ENCODE measurements around the gene CDA.

CDA gene

GRCh38 chr1:20588634-20589225 is at the start of gene CDA:
TSS of gene CDA (plus strand) at chr1:20589097. CDS start at chr1:20589130, 33 bp downstream.
- DNase-seq: no peak

GRCh38 chr1:20540281-20540680 is 48.6 kb upstream of the CDA start:
- DNase-seq: no peak

GRCh38 chr1:20546637-20547036 is 42.3 kb upstream of the CDA start:
- DNase-seq: no peak

DNA sequence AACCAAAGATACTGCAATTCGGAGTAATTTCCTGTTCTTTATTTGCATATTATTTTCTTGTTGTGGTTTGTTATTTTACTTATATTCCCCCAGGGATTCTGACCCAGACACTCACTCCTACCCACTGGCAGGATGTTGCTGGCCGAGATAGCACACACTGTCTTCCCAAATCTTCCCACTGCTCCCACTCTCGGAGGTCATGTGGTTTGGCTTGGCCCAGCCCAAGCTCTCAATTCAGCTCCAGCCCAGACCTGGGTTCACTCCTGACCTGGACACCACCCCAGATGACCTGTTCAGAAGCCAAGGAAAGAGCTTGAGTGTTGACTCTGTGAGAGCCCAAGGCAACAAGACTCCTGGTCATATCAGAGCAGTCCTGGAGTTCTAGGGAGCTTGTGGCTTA is 37.7 kb upstream of the CDA start:
- no peak for DNase-seq

DNA sequence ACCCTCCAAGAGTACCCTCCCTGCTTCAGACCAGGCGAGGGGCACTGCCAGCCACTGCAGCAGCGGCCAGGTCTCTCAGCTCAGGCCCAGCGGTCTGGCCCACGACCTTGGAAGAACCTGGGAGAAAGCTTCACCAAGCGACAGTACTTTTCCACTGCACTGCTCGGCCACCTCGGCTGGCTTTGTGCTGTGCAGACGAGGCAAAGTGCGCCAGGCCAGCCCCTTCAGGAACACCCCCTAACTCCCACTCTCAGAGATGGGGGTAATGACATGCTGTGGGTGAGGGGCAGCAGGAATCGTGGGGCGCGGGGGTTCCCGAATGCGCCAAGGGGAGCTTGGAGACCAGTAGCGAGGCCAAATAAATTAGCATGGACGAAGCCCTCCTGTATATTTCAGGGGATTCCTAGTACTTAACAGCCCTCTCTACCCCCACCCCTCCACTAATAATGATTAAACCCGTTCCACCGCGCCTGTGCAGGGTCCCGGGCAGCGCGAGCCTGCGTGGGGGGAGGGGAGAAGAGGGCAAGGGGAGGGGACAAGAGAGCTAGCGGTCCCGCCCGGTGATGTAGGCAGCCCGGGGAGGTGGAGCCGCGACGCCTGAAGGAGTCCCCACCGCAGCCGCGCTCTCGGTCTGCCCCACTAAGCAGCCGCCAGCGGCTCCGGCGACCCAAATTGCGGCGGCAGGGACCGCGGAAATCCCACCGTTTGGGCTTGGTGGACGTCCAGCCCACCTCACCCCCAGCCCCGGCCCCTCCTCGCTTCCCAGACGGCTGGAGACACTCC is 36.8 kb upstream of the CDA start, which contains the start of gene FAM43B:
FAM43B (plus strand) TSS at position 629 of the 783 bp plus-strand sequence. CDS start 401 bp downstream, outside the sequence.
- peak in 1 of 2 experiments; percentile 32 for DNase-seq

DNA sequence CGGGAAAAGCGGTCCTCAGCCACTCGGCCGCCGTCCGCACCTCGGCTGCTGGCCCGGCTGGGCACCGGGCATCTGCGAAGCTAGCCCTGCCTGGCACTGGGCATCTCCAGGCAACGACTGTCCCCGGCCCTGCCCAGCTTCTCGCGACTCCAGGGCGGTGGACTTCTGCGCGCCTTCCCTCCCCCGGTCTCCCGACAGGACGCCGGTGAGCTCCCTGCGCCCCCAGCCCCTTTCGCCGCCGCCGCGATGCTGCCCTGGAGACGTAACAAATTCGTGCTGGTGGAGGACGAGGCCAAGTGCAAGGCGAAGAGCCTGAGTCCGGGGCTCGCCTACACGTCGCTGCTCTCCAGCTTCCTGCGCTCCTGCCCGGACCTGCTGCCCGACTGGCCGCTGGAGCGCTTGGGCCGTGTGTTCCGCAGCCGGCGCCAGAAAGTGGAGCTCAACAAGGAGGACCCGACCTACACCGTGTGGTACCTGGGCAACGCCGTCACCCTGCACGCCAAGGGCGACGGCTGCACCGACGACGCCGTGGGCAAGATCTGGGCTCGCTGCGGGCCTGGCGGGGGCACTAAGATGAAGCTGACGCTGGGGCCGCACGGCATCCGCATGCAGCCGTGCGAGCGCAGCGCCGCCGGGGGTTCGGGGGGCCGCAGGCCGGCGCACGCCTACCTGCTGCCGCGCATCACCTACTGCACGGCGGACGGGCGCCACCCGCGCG is 36.0 kb upstream of the CDA start:
- no peak for DNase-seq

DNA sequence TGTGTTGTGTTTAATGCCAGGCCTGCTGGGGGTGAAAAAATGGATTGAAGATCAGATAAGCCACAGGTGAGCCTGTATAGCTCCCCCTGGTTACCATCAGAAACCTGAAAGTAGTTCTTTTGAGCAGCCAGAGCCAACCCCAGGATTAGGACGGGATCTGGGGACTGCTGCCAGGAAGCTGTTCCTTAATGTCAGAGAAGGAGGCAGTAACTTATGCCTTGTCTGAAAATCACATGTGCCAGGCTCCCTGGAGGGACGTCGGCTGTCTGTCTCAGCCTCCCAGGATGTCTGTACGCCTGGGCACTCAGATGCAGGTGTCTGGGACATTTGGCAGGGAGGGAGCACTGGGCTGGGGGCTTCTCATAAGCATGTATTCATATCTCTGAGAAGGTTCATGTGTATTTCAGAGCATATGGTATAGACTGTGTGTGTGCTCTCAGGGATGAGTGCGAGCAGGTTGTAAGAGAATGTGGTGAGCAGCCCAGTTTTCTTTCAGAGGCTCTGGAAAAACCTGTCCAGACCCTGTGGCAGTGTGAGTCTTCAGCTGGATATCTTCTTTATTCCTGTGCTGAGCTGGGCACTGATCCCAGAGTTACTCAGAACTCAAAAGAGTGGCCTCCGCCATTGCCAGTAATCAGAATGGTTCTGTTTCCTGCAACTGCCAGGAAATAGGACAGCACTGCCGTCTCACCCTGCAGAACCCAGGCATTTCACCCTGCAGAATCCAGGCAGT is 33.7 kb upstream of the CDA start:
- no peak for DNase-seq

- DNase-seq: no peak
Measured at GRCh38 chr1:20555758-20556120, 33.2 kb upstream of the CDA start.

DNA sequence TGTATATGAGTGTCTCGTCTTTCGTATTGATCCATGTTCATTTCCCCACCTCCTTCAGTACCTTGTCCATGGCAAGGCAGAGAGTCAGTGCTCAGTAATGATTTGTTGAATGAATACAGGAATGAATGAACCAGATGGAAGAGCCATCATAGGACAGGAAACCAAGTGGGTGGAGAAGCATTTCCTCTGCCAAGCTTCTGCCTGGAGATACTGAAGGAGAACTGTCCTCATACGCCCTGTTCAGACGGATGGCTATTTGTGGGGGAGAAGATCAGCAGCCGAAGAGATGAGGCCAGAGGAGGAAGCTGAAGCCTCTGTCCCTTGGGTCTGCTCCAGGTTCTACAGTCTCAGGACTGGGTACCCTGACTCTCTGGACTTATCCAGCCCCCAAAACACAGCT is 30.7 kb upstream of the CDA start:
- DNase-seq: no peak

DNA sequence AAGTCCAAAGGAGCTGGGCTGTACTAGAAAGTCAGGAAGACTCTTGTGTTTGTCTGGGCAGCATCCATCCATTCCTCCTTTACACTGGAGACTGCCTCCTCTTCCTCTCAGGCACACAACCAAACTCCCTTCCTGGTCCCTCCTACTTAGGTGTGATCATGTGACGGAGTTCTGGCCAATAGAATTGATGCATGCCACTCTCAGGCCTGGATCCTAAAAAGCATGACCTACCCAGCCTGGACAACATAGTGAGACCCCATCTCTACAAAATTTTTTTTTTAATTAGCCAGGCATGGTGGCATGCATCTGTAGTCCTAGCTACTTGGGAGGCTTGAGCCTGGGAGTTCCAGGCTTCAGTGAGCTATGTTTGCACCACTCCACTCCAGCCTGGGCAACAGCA is 27.9 kb upstream of the CDA start:
- no peak for DNase-seq

DNA sequence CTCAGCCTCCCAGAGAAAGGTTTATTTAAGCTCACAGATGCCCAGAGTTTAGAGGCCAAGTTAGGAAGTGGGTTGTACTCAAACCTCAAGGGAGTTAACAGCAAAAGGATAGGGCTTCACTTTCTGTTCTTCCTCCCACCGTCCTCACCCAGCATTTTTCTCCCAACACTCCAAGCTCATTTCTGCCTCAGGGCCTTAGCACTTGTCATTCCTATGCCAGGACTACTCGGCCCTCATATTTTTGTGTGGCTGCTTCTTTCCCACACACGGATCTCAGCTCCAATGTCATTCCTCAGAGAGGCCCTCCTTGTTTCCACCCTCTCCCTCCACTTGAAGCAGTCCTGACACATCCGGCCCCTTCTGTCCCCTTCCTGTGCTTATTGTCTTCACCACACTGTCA is 23.7 kb upstream of the CDA start:
- no peak for DNase-seq

- DNase-seq: no peak
Measured at GRCh38 chr1:20569523-20570098, 19.3 kb upstream of the CDA start.

GRCh38 chr1:20571427-20571826 is 17.5 kb upstream of the CDA start:
- no peak for DNase-seq

DNA sequence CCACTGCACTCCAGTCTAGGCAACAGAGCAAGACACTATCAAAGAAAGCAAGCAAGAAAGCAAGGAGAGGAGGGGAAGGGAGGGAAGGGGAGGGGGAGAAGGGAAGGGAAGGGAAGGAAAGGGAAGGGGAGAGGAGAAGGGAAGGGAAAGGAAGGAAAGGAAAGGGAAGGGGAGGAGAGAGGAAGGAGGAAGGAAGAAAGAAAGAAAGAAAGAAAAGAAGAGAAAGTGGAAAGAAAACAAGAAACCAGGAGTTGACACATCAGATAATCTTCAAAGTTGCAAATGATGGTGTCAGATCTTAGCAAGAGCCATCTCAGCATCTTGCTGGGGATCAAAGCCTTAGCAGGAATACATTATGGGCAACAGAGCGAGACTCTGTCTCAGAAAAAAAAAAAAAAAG is 14.9 kb upstream of the CDA start:
- DNase-seq: no peak

DNA sequence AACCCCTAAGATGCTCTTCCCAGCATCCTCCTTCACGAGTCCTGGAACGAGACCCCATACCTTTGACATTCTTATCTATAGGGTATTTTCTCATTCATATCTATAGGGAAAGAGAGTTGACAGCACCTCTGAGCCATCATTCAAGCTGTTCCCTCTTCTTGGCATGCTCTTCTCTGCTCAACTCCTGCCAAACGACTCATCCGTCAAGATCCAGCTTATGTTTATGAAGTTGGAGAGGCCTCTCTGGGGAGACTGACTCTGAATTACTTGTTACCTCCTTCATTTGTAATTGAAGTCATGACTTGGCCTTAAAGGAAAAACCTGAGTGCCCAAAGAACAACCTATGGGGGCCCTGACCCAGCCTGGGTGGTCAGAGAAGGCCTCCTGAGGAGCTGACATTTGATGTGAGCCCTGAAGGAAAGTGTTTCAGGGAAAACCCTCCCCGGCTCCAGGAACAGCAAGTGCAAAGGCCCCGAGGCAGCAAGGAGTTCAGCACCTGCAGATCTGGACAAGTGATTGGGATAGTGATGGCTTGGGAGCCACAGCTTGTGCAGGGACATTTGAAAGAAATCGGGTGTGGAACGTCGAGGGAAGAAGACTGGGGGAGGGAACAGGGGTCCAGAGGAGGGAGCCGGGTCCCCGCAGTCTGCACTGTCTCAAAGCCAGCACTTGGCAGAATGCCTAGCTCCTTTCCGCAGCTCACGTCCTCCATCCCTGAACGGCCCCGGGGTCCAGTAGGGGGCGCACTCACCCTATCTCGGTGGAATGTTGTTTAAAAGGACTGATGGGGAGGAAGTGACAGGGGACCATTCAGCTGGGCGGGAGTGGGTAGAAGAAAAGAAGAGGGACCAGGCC is 14.0 kb upstream of the CDA start:
- peak in 1 of 2 experiments; percentile 45 for DNase-seq

DNA sequence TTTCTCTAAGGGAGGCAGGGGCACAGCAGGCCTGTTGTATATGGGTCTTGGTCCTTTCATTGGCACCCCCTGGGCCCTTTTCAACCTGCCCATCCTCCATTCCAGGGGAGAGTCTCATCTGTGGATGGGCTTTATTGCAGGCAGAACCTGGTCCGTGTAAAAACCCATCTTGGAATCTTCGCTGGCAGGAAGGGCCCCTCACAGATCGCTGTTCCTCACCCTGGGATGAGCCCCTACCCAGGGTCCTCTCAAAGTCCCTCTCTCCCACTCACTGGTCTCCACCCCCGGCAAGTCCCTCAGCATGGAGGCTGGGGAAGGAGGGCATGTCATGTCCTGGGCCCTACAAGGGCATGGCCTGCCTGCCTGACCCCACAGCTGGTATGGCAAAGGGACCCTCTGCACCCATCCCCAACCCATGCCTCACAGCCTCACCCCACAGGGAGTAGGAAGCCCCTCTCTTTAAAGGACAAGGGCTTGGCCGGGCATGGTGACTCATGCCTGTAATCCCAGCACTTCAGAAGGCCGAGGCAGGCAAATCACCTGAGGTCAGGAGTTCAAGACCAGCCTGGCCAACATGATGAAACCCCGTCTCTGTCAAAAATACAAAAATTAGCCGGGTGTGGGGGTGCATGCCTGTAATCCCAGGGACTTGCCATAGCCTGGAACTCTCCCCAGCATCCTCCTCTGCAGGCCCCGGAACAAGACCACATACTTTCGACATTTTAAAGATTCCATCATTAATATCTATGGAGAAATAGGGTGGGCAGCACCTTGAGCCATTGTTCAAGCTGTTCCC is 13.2 kb upstream of the CDA start:
- no peak for DNase-seq

DNA sequence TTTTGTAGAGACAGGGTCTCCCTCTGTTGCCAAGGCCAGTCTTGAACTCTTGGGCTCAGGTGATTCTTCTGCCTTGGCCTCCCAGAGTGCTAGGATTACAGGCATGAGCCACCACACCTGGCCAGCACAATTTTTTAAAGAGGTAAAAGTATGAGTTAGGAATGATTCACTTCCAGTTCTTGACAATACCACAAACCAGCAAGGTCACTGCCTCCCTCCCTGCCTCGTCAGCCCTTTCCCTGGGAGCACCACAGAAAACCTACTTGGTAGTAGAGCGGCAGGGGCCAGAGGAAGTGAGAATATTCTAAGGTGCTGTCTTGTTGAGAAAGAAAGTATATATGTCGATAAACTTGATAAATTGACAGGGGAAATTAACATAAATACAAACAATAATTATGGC is 10.8 kb upstream of the CDA start:
- DNase-seq: no peak

DNA sequence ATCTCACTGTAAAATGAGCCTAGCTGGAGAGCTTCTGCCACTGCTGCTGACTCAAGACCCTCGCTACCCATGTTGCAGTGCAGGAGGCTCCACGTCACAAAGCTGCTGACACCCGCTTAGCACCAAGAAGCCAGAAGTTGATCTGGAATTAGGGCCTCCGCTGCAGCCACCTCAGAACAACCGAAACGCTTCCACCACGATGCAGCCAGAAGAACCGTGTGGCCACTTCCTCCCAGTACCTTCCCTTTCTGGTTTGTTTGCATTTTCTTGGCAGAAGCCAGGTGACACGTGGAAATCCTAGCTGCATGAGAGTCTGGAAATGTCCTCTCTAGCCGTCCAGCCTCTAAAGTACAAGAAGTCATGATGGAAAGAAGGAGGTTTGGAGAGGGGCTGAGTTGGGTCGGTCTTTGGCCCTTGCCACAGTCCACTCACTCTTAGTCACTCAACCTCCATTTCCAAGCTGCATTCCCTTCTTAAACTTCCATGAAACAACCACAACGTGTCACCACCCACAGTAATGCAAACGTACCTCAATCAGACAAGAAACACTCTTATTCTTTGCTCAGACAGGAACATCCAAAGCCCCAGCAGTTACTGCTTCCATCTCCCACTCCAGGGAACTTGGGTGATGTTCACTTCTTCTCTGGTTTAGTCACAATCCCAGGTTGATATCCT is 10.0 kb upstream of the CDA start:
- no peak for DNase-seq

- DNase-seq: no peak
Measured at GRCh38 chr1:20584890-20585289, 4.0 kb upstream of the CDA start.

DNA sequence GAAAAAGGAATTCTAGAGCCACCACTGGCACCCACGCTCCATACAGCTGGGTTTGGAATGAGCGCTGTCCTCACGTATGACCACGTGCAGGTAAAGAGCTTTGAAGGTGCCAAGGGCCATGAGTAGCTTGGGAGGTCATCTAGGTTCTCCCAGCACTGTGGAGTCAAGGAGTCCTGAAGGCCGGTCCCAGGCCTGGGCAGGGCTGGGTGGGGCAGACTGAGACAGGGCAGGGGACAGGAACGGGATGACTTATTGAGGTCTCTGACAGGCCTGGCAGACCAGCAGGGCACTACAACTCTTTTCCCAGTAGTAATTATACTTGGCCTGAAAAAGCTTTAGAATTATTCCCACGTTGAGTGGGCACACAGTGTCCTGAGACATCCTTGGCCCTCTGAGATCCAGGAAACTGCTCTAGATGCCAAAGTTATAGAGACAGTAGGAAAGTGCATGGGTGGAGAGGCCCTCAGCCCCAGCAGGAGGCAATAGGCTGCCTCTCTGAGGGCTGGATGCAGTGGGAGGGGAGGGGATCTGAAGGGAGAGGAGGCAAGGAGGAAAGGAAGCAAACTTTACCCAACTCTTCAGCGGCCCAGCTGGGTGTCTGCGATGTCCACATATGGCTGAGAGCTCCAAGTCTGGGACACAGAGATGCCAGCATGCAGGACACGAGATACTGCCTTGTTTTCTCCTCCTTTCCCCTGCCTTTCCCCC is 1.8 kb upstream of the CDA start:
- DNase-seq: no peak
